ENCODE measurements around the gene NFIC.

GRCh38 chr19:3396881-3397265, 30.5 kb downstream of the NFIC start:
- TF ChIP-seq POLR2A (IDR thresholded peaks at IDR 0.05) (no peak), CTCF (IDR thresholded peaks at IDR 0.05) (no peak), POLR2AphosphoS5 (IDR thresholded peaks at IDR 0.05; ENCODE audit: insufficient read depth in 1 of 2, low read depth in 1 of 2) (no peak)
